ENCODE measurements around the gene DNMT3L.
A peak's percentile ranks its signal among the peaks of the same experiment; 100 is the strongest.
"Not testable (repeated sequence)": the region's sequence is repeated elsewhere in the genome, so short reads cannot be mapped to it uniquely, and the experiment has no call there.

DNMT3L gene

GRCh38 chr21:44303490-44303981 lies 41.8 kb upstream of the DNMT3L start:
- H3K27ac ChIP-seq: no peak overlapping the region

DNA sequence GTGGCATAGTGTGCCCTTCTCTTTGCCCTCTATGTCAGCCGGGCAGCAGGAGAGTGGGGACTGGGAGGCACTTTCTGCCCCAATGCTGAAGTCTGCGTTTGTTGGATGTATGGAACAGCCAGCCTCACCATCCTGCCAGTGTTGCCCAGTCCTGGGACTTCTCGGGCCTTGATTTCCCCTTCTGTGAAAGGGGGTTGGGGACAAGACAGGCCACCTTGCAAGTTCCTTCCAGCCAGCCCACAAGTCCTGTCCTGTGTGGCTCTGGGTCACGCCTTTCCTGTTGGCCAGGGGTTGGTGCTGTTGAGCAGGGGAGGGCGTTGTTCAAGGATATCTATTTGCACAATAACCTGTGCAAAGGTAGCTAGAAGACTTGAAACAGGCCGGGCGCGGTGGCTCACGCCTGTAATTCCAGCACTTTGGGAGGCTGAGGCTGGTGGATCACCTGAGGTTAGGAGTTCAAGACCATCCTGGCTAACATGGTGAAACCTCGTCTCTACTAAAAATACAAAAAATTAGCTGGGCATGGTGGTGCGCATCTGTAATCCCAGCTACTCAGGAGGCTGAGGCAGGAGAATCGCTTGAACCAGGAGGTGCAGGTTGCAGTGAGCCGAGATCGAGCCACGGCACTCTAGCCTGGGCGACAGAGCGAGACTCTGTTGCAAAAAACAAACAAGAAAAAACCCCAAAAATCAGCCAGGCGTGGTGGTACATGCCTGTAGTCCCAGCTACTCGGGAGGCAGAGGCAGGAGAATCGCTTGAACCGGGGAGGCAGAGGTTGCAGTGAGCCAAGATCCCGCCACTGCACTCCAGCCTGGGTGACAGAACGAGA lies 41.1 kb upstream of the DNMT3L start:
- TF ChIP-seq, protein P1, sequence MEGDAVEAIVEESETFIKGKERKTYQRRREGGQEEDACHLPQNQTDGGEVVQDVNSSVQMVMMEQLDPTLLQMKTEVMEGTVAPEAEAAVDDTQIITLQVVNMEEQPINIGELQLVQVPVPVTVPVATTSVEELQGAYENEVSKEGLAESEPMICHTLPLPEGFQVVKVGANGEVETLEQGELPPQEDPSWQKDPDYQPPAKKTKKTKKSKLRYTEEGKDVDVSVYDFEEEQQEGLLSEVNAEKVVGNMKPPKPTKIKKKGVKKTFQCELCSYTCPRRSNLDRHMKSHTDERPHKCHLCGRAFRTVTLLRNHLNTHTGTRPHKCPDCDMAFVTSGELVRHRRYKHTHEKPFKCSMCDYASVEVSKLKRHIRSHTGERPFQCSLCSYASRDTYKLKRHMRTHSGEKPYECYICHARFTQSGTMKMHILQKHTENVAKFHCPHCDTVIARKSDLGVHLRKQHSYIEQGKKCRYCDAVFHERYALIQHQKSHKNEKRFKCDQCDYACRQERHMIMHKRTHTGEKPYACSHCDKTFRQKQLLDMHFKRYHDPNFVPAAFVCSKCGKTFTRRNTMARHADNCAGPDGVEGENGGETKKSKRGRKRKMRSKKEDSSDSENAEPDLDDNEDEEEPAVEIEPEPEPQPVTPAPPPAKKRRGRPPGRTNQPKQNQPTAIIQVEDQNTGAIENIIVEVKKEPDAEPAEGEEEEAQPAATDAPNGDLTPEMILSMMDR (conservative IDR thresholded peaks at IDR 0.05): peak; percentile 48
- H3K27ac ChIP-seq: not testable (repeated sequence)

More at GRCh38 chr21:44303490-44303981, 41.8 kb upstream of the DNMT3L start:
- TF ChIP-seq, protein P1 (conservative IDR thresholded peaks at IDR 0.05): no peak
- no peak for TF ChIP-seq ZFX (IDR thresholded peaks at IDR 0.05)

DNA sequence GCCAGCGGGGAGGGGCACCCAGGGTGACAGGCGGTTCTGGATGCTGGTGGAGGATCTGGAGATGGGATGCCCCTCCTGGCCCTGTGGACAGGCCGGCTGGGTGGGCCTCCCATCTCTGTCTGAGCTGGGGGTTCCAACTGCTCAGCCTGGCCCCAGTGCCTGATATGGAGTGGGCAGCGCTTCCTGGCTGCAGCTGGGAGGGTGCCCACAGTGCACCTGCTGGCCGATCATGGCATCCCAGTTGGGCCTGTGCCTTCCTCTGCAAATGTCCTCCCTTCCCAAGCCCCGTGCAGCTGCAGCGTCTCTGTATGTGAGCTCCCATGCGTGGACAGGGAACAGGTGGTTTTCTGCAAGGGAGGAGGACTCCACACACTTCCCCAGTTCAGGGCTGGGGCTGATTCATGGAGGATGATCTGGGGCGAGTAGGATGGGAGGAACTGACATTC lies 40.3 kb upstream of the DNMT3L start:
- H3K27ac ChIP-seq: no peak overlapping the region
- TF ChIP-seq ZFX (IDR thresholded peaks at IDR 0.05): no peak
- TF ChIP-seq, protein P1 (conservative IDR thresholded peaks at IDR 0.05): no peak

- TF ChIP-seq ZFX (IDR thresholded peaks at IDR 0.05): no peak
- TF ChIP-seq, protein P1 (conservative IDR thresholded peaks at IDR 0.05): no peak
- H3K27ac ChIP-seq: peak overlapping the region; percentile 84
Observed at GRCh38 chr21:44301141-44301540, 39.4 kb upstream of the DNMT3L start.

DNA sequence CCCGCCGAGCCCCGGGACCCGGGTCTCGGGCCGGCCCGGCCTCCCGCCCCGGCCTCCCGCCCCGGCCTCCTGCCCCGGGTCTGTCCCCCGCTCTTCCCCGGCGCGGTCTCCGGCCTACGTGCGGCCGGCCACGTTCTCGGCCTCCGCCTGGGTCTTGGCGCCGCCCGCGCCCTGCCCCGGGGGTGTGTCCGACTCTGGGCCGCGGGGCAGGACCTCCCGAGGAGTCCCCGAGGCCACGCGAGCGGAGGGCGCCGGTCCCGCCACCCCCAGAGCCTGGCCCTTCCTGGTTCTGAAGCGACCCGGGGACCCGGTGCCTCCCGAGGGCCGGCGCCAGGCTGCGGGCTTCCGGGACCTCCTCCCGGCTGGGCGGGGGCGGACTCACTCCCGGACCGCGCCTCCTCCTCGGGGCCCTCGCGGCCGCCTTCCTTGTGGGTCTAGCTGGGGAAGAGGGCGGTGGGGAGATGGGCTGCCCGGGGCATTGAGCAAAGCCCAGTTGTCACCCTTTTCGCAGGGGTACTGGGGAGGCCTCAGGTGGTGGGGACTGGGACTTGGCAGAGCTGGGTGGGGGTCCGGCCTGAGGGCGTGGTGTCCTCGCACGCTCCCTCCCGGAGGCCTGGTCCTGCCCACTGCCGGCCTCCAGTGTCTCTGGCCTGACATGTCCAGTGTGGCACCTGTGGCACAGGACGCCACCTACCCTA lies 38.7 kb upstream of the DNMT3L start:
- TF ChIP-seq, protein P1 (conservative IDR thresholded peaks at IDR 0.05): no peak
- 0 out of 2 replicates have a peak, but pooled peaks have one; percentile 57 for TF ChIP-seq ZFX (IDR thresholded peaks at IDR 0.05)
- H3K27ac ChIP-seq: peak overlapping the region; percentile 84

- peak within 1 kb of the TSS; percentile 84 for H3K27ac ChIP-seq
- TF ChIP-seq, protein P1 (conservative IDR thresholded peaks at IDR 0.05): no peak
- TF ChIP-seq ZFX (IDR thresholded peaks at IDR 0.05): peak; percentile 69; the same call in 1 of the 2 replicates
Observed at GRCh38 chr21:44299458-44300261, 38.0 kb upstream of the DNMT3L start, which contains the start of gene PFKL. PFKL (plus strand) TSS chr21:44300053; CDS start chr21:44300106, 53 bp downstream.

Measured in C4-2B (cell line).